ENCODE results near the gene ZSCAN23. TPM values are rescaled to one million over a fixed set of nuclear protein-coding genes. Genes with fewer than 3 reads are reported as not detected.

The ZSCAN23 gene
- total RNA-seq, 1 donor from 2014 or later, result 2.4 TPM

DNA sequence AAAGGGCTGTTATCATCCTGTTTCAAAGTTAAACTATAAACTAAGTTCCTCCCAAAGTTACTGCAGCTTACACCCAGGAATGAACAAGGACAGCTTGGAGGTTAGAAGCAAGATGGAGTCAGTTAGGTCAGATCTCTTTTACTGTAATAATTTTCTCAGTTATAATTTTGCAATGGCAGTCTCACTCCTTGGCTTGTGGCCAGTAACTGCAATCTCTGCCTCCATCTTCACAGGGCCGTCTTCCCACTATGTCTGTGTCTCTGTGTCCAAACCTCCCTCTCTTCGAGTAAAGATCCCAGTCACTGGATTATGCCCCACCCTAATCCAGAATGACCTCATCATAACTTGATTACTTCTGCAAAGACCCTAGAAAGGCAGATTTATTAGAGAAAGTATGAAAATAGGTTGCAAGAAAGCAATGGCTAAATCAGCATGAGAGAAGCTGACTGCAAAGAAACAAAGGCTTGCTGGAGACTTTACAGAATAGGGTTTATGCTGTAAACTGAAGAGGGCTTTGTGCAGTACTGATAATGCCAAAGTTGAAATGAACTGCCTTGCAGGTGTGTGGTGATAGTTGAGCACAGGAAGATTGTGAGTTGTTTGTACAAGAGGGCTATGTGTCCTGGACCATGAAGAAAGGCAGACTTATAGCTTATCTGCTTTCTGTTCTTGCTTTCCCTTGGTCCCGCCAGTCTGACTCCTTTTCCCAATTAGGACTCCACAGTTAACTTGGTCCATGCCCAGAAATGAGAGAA, 43.9 kb upstream of the ZSCAN23 start:
- Histone ChIP-seq H3K27me3 (ENCODE audit: control insufficient read depth, insufficient read depth, low read length) (no peaks in the 10 kb centered on the region), H3K36me3 (ENCODE audit: control insufficient read depth, insufficient read depth, low read length) (no peaks in the 10 kb centered on the region), H3K4me3 (ENCODE audit: low read depth, low read length) (no peak overlapping the region)
- no peak for DNase-seq (ENCODE audit: low read depth)
- no peak for TF ChIP-seq CTCF (IDR thresholded peaks at IDR 0.05; ENCODE audit: insufficient read depth, low read length, severe bottlenecking)
- FAIRE-seq, result no peak

DNA sequence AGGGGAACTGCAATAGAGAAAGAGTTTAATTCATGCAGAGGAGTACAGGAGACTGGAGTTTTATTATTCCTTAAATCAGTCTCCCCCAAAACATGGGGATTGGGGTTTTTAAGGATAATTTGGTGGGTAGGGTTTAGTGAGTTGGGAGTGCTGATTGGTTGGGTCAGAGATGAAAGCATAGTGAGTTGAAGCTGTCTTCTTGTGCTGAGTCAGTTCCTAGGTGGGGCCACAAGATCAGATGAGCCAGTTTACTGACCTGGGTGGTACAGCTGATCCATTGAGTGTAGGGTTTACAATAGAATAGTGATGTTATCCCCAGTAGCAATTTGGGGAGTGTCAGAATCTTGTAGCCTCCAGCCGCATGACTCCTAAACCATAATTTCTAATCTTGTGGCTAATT, 43.2 kb upstream of the ZSCAN23 start:
- Histone ChIP-seq H3K36me3 (ENCODE audit: control insufficient read depth, insufficient read depth, low read length) (no peaks in the 10 kb centered on the region), H3K27me3 (ENCODE audit: control insufficient read depth, insufficient read depth, low read length) (peaks cover 3% of the 10 kb centered on the region), H3K4me3 (ENCODE audit: low read depth, low read length) (no peak overlapping the region)
- FAIRE-seq (no peak), DNase-seq (ENCODE audit: low read depth) (no peak)
- TF ChIP-seq CTCF (IDR thresholded peaks at IDR 0.05; ENCODE audit: insufficient read depth, low read length, severe bottlenecking), result no peak

GRCh38 chr6:28485482-28485881, 42.2 kb upstream of the ZSCAN23 start:
- Histone ChIP-seq H3K27me3 (ENCODE audit: control insufficient read depth, insufficient read depth, low read length) (peaks cover 3% of the 10 kb centered on the region), H3K4me3 (ENCODE audit: low read depth, low read length) (no peak overlapping the region), H3K36me3 (ENCODE audit: control insufficient read depth, insufficient read depth, low read length) (no peaks in the 10 kb centered on the region)
- no peak for TF ChIP-seq CTCF (IDR thresholded peaks at IDR 0.05; ENCODE audit: insufficient read depth, low read length, severe bottlenecking)
- no peak for FAIRE-seq
- no peak for DNase-seq (ENCODE audit: low read depth)

DNA sequence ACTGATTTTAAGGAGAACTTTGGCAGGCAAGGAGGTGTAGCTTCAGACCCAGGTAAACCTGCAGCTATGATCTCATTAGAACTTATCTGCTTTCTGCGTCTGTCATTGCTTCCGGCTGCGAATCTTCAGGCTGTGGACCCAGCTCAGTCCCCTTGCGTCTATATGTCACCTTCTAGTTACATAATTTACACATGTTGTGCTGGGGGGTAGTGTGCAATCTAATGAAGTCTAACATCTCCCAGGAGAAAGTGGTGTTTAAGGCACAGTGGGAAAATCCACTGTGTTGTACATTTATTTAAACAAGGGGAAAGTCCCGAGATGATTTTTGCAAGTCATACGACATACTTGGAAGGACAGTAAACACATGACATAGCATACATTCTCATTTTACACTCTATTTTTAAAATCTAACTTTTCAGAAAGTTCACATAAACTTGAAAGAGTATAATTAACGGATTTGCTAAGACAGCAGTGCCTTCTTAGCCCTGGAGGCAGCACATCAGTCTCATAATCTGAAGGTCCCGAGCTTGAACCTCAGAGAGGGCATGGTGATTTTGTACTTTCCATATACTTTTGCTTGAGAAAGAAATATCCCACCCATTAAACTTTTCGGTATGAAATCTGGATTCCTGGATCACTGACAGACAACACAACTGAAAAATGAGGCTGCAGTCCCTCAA, 37.1 kb upstream of the ZSCAN23 start:
- DNase-seq (ENCODE audit: low read depth) (no peak), FAIRE-seq (no peak)
- Histone ChIP-seq H3K4me3 (ENCODE audit: low read depth, low read length) (no peak overlapping the region), H3K36me3 (ENCODE audit: control insufficient read depth, insufficient read depth, low read length) (no peaks in the 10 kb centered on the region), H3K27me3 (ENCODE audit: control insufficient read depth, insufficient read depth, low read length) (peaks cover 11% of the 10 kb centered on the region)
- no peak for TF ChIP-seq CTCF (IDR thresholded peaks at IDR 0.05; ENCODE audit: insufficient read depth, low read length, severe bottlenecking)

- no peaks in the 10 kb centered on the region for H3K36me3 ChIP-seq (ENCODE audit: control insufficient read depth, insufficient read depth, low read length)
- no peak overlapping the region for H3K4me3 ChIP-seq (ENCODE audit: low read depth, low read length)
- no peak for FAIRE-seq
- DNase-seq (ENCODE audit: low read depth), result no peak
- peaks cover 11% of the 10 kb centered on the region for H3K27me3 ChIP-seq (ENCODE audit: control insufficient read depth, insufficient read depth, low read length)
- TF ChIP-seq CTCF (IDR thresholded peaks at IDR 0.05; ENCODE audit: insufficient read depth, low read length, severe bottlenecking), result no peak
These were observed 35.2 kb upstream of the ZSCAN23 start for GRCh38 chr6:28478518-28478917.

All from bronchial epithelial cell (primary cell).